Astrocyte of the cerebellum (primary cell): ENCODE measurements around the gene MCM5.
A peak's percentile ranks its signal among the peaks of the same experiment; 100 is the strongest.
"Not testable (repeated sequence)": the region's sequence is repeated elsewhere in the genome, so short reads cannot be mapped to it uniquely, and the experiment has no call there.

ENCODE experiments used
- DNase-seq: peaks from one replicate; pipeline ENCODE4 v3.0.0-alpha.2; 2011; ENCODE audit warnings: low read depth
- H3K4me3 ChIP-seq: 2 replicates; pipeline ENCODE4 v1.5.1; 2011; ENCODE audit warnings: mild to moderate bottlenecking, low read depth, low read length, moderate library complexity
- CTCF ChIP-seq: IDR thresholded peaks from 2 replicates; pipeline ENCODE4 v1.5.1; 2012; ENCODE audit warnings: low read length, low read depth, moderate library complexity, mild to moderate bottlenecking; ENCODE audit errors: missing control alignments
- in situ Hi-C: cut with HindIII; loops from 2 replicates; pipeline ENCODE4 v1.10.0; 2017; ENCODE audit warnings: low sequenced_read_pairs

MCM5 gene

GRCh38 chr22:35357883-35358621 lies 41.9 kb upstream of the MCM5 start:
- no peak for DNase-seq
- TF ChIP-seq CTCF = no peak
- in situ Hi-C loops = no loop called here
- H3K4me3 ChIP-seq = no peak overlapping the region

- H3K4me3 ChIP-seq = no peak overlapping the region
- no peak for TF ChIP-seq CTCF
- DNase-seq = no peak
- in situ Hi-C loops = no loop called here
Measured at GRCh38 chr22:35359380-35360065, 40.4 kb upstream of the MCM5 start.

- TF ChIP-seq CTCF = no peak
- DNase-seq = no peak
- in situ Hi-C loops = no loop called here
- no peak overlapping the region for H3K4me3 ChIP-seq
Measured at GRCh38 chr22:35361001-35361558, 38.9 kb upstream of the MCM5 start.

GRCh38 chr22:35363566-35364086 lies 36.3 kb upstream of the MCM5 start:
- H3K4me3 ChIP-seq = no peak overlapping the region
- no peak for TF ChIP-seq CTCF
- in situ Hi-C loops = no loop called here
- no peak for DNase-seq

- peak; percentile 32 for DNase-seq
- in situ Hi-C loops, H3K4me3 ChIP-seq: not testable (repeated sequence)
Measured at GRCh38 chr22:35364230-35364629, 35.7 kb upstream of the MCM5 start.

- no peak for DNase-seq
- no peak overlapping the region for H3K4me3 ChIP-seq
- no peak for TF ChIP-seq CTCF
- in situ Hi-C loops = no loop called here
Measured at GRCh38 chr22:35367331-35367886, 32.5 kb upstream of the MCM5 start.
